Measurements from ENCODE around the gene EYA4.

Gene EYA4

GRCh38 chr6:133251688-133252087, 10.5 kb downstream of the EYA4 start:
- Histone ChIP-seq H3K4me3 (ENCODE audit: insufficient read depth, low read length, poor library complexity, severe bottlenecking) (no peak overlapping the region), H3K9me3 (ENCODE audit: insufficient read depth, low read length) (no peaks in the 10 kb centered on the region), H3K27me3 (ENCODE audit: low read length) (no peaks in the 10 kb centered on the region), H3K79me2 (ENCODE audit: insufficient read depth, low read length) (no peaks in the 10 kb centered on the region), H3K4me2 (ENCODE audit: low read depth, low read length, poor library complexity, severe bottlenecking) (no peak overlapping the region), H3K9me2 (replicated peaks; ENCODE audit: insufficient read depth, low read length) (no peaks in the 10 kb centered on the region), H3K27ac (ENCODE audit: low read depth, low read length) (no peak overlapping the region), H3K36me3 (ENCODE audit: low read length) (no peaks in the 10 kb centered on the region), H4K20me1 (ENCODE audit: low read depth, low read length) (no peaks in the 10 kb centered on the region; the same call in 1 of the 2 replicates), H3K9ac (ENCODE audit: low read length) (no peak overlapping the region), H2AFZ (ENCODE audit: low read depth, low read length, severe bottlenecking) (no peak overlapping the region), H3F3A (ENCODE audit: insufficient read depth) (no peaks in the 10 kb centered on the region)
- TF ChIP-seq EZH2phosphoT487 (conservative IDR thresholded peaks at IDR 0.05; ENCODE audit: low read length) (no peak), CTCF (IDR thresholded peaks at IDR 0.05; ENCODE audit: insufficient read depth, low read length, poor library complexity, severe bottlenecking) (no peak)

GRCh38 chr6:133254552-133255228, 13.5 kb downstream of the EYA4 start:
- Histone ChIP-seq H3F3A (ENCODE audit: insufficient read depth) (no peaks in the 10 kb centered on the region), H3K27me3 (ENCODE audit: low read length) (no peaks in the 10 kb centered on the region), H3K9me2 (replicated peaks; ENCODE audit: insufficient read depth, low read length) (no peaks in the 10 kb centered on the region), H4K20me1 (ENCODE audit: low read depth, low read length) (no peaks in the 10 kb centered on the region; the same call in 1 of the 2 replicates), H3K36me3 (ENCODE audit: low read length) (no peaks in the 10 kb centered on the region), H3K4me2 (ENCODE audit: low read depth, low read length, poor library complexity, severe bottlenecking) (no peak overlapping the region), H3K79me2 (ENCODE audit: insufficient read depth, low read length) (no peaks in the 10 kb centered on the region), H3K9ac (ENCODE audit: low read length) (no peak overlapping the region), H3K27ac (ENCODE audit: low read depth, low read length) (no peak overlapping the region), H3K9me3 (ENCODE audit: insufficient read depth, low read length) (no peaks in the 10 kb centered on the region), H2AFZ (ENCODE audit: low read depth, low read length, severe bottlenecking) (no peak overlapping the region), H3K4me3 (ENCODE audit: insufficient read depth, low read length, poor library complexity, severe bottlenecking) (no peak overlapping the region)
- TF ChIP-seq EZH2phosphoT487 (conservative IDR thresholded peaks at IDR 0.05; ENCODE audit: low read length) (no peak), CTCF (IDR thresholded peaks at IDR 0.05; ENCODE audit: insufficient read depth, low read length, poor library complexity, severe bottlenecking) (no peak)

GRCh38 chr6:133257545-133258105, 16.5 kb downstream of the EYA4 start:
- no peak overlapping the region for H3K27ac ChIP-seq (ENCODE audit: low read depth, low read length)
- no peaks in the 10 kb centered on the region for H3F3A ChIP-seq (ENCODE audit: insufficient read depth)
- no peak for TF ChIP-seq EZH2phosphoT487 (conservative IDR thresholded peaks at IDR 0.05; ENCODE audit: low read length)
- no peak for TF ChIP-seq CTCF (IDR thresholded peaks at IDR 0.05; ENCODE audit: insufficient read depth, low read length, poor library complexity, severe bottlenecking)
- H3K79me2 ChIP-seq (ENCODE audit: insufficient read depth, low read length): no peaks in the 10 kb centered on the region
- no peaks in the 10 kb centered on the region for H3K36me3 ChIP-seq (ENCODE audit: low read length)
- H3K9me2 ChIP-seq (replicated peaks; ENCODE audit: insufficient read depth, low read length): no peaks in the 10 kb centered on the region
- H3K4me2 ChIP-seq (ENCODE audit: low read depth, low read length, poor library complexity, severe bottlenecking): no peak overlapping the region
- no peak overlapping the region for H2AFZ ChIP-seq (ENCODE audit: low read depth, low read length, severe bottlenecking)
- H4K20me1 ChIP-seq (ENCODE audit: low read depth, low read length): no peaks in the 10 kb centered on the region; the same call in 1 of the 2 replicates
- H3K4me3 ChIP-seq (ENCODE audit: insufficient read depth, low read length, poor library complexity, severe bottlenecking): no peak overlapping the region
- no peak overlapping the region for H3K9ac ChIP-seq (ENCODE audit: low read length)
- no peaks in the 10 kb centered on the region for H3K9me3 ChIP-seq (ENCODE audit: insufficient read depth, low read length)
- no peaks in the 10 kb centered on the region for H3K27me3 ChIP-seq (ENCODE audit: low read length)

All from SU-DHL-6 (cell line).